Stimulated activated CD4-positive, alpha-beta T cell treated with anti-CD3 and anti-CD28 coated beads, Interleukin-4, amount 100 ng/mL, for 4 hours (primary cell): ENCODE data around the gene PTK6.
"Not testable (repeated sequence)": the region's sequence is repeated elsewhere in the genome, so short reads cannot be mapped to it uniquely, and the experiment has no call there.

Source experiments
- DNase-seq, 2 experiments: peaks; one replicate each; pipeline ENCODE4 v3.0.0-alpha.2; 2020

The PTK6 gene

DNA sequence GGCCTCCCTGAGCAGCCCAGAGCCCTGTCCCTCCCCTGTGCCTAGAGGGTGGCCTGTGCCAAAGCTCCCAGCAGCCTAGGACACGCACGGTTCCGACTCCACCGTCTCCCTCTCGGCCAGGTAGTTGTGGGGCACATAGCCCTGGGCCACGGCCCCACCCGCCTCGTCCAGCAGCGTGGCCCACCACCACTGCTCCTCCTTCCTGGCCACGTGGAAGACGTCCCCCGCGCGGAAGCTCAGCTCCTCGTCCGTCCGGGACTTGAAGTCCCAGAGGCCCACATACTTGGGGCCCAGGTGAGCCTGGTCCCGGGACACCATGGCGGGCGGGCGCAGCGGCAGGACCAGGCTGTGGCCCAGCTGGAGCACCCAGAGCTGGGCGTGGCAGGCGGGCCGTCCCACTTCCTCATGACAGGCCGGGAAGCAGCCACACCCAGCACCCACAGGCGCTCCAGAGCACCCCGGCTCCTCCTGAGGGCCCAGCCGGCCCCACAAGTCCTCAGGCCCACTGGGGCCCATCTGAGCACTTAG is at the start of gene PTK6:
Gene PTK6 (minus strand): TSS at position 380 of the 528 bp plus-strand sequence. CDS start 62 bp downstream, at position 318.
- no peak for DNase-seq

DNA sequence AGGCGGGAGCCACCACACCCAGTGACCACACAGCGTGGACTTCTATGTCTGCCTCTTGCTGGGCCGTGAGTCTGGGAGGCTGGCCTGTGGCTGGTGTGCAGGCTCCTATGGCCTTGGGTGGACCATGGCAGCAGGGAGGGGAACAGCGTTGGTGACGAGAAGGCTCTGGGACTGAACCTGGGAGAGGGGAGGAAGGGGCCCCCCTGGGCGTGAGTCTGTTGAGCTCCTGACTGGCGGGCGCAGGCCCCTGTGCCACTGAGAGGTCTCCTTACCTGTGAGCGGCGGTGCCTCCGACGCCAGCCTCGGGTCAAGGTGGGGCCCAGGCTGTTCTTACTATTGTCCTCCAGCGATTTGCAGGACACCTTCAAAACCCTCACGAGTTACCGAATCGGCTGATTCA is 49.6 kb upstream of the PTK6 start:
- DNase-seq: no peak

DNA sequence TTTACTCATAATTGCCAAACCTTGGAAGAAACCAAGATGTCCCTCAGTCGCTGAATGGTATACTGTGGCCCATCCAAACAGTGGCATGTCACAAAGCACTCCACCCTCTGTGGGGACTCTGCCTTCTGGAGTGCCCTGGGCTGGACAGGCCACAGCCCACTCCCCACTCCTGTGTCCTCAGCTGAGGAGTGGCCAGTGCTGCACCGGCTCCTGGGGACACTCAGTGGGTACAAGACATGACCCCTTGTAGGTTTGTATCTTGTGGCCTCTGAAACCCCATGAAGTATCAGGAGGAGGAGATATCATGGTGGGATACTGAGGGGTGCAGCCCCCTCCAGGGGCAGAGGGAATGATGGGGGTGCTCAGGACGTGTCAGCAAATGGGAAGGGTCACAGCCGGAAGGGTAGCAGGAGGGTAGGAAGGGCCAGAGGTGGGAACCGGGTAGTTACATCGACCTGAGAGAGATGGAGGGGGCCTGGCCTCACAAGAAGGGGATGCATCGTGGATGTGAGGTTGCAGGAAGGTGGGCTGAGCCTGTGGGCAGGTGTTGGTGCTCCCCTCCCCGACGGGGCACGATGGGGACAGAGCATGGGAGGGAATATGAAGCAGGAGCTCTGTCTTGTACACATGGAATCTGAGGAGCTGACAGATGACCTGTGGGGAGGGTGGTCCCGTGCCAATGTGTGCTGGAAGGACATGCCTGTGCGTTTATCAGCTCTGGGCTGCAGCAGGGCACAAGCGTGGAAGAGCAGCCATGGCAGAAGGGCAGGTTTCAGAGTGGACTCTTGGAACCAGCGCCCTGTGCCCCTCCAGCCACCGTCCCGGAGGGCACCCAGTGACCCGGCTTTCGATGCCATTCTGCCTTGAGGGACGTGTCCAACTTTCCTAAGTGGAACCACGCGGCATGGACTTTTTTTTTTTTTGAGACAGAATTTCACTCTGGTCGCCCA is 48.7 kb upstream of the PTK6 start:
- DNase-seq: no peak

DNA sequence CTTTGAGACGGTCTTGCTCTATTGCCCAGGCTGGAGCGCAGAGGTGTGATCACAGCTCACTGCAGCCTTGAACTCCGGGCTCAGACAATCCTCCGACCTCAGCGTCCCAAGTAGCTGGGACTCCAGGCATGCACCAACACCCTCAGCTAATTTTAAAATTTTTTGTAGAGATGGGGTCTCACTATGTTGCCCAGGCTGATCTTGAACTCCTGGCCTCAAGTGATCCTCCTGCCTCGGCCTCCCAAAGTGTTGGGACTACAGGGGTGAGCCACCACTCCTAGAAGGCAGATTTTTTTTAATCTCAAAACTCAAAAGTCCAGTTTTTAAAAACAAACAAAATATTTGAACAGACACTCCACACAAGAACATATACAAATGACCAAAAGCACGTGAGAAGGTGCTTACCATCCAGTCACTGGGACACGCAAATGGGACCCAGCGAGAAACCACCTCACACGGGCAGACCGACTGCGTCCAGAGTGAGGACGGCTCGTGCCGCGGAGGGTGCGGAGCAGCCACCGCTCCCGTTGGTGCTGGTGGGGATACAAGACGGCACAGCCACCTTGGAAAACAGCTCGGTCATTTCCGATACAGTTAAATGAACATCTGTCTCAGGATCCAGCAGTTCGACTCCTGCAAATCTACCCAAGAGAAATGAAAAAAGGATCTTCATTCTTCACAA is 45.3 kb upstream of the PTK6 start:
- no peak for DNase-seq

DNA sequence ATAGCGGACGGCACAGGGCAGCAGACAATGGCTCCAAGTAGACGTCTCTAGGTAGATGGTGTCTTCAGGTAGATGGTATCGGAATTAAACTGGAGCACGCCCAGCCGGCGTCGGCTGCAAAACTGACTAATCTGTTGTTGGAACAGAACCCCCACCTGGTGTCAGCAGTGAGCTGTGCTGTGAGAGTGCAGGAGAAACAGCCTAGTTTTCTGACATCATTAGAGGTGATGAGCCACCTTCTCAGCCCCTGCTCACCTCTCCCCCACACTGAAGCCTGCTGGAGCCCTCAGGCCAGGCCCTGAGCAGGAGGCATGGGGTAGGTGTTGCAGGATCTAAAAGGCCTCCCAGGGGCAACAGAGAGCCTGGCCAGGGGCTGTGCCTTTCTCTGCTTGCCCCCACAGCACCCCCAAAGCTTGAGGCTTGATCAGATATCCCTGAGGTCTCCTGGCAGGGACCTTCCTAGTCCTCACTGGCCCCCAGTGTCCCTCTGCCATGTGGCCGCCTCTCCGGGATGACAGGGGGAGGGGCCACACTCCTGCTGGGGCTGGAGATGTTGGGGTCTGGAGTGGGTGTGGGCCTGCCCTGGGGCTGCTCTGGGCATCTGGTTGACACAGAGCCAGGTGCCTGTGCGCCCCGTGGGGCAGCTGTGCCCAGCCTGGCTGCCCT is 43.8 kb upstream of the PTK6 start:
- peak; percentile 62 to 81 for DNase-seq

DNA sequence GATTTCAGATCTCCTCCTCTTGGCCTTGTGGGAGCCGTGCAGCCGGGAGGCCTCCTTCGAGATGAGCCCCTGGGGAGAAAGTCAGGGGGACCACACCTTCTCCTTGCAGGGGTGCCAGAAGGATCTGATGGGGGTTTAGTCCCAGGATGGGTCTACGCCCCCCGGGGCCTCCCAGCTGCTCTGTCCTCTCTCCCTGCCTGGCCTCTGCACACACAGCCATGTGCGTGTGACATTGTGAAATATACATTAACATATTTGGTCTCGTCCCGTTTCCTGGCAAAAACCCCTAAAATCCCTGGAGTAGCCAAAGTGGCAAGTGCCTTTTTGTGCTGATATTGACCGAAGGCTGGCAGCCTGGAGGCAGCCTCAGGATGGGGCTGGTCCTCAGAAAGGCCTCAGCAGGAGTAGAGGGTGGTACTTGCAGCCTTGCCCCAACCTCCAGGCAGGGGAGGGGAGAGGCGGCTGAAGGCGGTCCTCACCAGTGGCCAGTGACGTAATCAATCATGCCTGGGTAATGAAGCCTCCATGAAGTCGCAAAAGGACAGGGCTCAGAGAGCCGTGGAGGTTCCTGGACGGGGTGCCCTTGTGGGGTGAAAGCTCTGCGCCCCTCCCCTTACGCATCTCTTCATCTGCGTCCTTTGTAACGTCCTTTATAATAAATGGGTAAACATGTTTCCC is 42.0 kb upstream of the PTK6 start:
- DNase-seq: no peak

DNA sequence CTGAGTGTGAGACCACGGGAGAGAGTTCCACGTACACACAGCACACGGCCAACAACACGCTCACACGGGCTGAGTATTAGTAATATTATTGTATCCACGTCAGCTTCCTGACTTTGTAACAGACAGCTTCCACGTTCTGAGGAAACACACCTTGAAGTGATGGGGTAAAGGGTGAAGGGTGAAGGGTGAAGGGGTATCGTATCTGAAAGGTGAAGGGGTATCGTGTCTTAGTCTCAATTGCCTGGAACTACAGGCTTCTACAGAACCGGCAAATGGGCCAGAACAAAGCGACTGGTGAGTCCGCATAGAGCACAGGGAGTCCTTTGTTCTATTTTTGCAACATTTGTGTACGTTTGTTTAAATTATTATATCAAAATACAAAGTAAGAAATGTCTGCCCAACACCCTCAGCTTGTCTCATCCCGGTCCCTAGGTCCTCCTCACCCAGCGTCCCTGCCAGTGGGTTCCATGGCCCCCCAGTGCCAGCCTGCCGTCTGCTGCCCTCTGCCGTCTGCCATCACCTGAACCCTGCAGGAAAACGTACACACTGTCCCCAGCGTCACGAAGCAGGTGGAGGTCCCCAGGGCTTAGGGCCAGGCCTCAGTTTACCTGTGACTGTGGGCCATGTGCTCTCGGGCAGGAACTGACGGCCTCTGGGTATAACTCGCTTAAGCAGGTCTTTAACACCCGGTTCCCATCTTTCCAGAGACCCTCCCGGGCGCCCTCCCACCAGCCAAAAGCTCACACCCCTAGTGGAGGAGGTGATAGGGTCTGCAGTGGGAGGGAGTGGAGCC is 41.2 kb upstream of the PTK6 start:
- DNase-seq: no peak

DNA sequence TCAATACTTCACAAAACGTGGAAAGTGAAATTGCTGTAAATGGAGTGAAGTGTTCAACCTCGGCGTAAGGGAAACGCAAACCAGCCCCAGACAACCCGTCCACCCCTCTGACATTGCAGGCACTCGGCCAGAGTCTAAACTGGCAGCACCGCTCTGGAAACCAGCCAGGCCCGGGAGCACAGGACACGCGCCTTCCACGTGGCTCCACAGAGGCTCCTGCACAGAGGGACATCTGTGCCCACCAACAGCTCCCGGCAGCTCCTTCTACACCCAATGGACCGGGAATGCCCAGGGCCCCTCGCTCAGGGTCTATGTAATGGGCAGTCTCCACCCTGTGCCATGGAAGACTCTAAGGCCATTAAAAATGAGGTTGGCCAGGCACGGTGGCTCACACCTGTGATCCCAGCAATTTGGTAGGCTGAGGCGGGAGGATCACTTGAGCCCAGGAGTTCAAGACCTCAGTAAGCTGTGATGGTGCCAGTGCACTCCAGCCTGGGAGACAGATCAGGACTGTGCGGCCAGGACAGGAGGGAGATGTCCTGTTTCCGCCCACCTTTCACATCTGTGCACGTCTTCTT is 40.2 kb upstream of the PTK6 start:
- DNase-seq: no peak

DNA sequence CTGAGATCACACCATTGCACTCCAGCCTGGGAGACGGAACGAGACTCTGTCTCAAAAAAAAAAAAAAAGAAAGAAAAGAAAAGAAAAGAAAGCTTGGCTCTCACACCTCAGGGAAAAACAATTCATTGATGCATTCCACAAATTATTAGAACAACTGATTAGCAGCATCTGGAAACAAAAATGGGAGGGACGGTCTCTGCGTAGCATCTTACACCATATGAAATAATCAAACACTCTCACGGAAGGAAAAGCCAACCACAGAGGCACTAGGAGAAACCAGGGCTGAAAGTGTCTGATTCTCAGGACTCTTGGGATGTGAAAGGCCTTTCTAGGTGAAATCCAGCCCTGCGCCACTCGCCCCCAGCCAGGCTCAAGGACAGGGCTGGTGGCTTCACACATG is 39.1 kb upstream of the PTK6 start:
- DNase-seq: no peak

DNA sequence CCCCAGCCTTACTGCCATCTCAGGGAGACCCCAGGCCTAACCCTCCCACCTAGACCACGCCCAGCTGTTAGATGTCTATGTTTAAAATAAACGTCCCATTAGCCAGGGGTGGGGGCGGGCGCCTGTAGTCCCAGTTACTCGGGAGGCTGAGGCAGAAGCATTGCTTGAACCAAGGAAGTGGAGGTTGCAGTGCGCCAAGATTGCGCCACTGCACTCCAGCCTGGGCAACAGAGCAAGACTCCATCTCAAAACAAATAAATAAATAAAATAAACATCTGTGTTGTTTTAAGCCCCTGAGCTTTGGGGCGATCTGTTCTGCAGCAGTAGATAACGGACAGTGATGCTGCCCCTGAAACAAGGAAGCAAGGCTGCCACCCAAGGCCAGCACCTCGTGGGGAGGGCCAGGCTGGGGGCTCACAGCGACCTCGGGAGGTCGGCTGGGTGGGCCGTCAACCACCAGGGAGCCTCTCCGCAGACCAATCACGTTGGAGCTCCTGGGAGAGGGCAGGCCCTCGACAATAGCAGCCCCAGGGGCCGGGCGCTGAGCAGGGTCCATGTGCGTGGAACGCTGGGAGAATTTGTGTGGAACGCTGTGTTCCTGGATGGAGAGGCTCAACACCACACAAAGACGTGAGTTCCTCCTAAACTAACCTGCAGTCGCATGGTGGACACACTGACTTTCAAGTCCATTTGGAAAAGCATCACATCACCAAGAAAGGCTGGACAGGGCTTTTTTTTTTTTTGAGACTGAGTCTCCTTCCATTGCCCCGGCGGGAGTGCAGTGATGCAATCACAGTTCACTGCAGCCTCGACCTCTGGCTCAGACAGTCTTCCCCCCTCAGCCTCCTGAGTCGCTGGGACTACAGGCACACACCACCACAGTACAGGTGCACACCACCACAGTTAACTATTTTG is 37.9 kb upstream of the PTK6 start:
- DNase-seq: no peak

DNA sequence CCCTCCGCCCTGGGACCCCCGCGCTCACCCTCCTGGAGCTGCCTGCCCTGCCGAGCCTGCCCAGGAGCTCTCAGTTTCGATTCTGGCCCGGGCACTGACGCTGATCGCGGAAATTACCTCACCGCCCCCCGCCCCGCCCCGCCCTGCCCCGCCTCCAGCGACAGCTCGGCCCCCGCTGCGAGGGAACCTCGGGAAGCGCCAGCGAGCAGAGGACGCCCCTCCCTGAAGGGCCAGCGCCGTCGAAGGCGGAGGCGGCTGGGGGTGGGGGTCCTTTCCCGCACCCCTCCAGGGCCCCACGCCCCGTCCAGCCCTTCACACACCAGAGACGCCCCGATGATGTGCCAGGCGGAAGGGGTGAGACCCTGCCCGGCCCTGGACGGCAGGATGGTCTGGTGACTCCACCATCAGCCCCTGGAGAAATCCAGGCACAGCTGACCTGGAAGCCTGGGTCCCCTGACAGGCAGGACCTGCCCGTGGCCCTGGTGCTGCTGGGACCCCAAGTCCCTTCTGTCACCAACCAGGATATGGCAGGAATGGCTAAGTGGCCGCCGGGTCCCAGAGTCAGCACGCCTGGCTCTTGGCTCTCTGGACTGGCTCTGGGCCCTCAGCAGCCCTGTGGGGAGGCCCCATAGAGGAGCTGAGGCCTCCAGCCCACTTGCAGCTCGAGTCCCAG is 37.1 kb upstream of the PTK6 start, which contains the start of gene HELZ2:
Gene HELZ2 (minus strand): TSS at position 84 of the 673 bp plus-strand sequence. CDS start 1,854 bp downstream, outside the sequence.
- peak; percentile 47 to 77 for DNase-seq

DNA sequence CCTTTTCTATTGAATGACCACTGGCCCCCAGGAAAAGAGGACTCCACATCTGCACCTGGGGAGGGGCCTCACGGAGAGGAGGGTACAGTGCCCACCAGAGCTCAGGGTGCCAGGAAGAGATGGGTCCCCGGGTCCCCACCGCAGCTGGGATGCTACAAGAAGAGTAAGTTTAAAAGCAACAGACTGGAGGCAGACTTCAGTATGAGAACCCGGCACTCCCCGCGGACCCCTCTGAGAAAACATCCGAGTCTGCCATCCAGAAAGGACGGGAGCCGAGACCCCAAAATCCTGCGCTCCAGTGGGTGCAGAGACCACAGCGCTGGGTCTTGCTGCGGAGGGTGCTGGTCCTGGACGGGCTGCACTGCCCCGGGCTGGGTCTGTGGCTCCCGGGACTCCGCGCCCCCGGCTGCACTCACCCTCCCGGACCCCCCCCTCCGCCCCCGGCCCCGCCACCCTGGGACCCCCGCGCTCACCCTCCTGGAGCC is 36.5 kb upstream of the PTK6 start:
- no peak for DNase-seq

DNA sequence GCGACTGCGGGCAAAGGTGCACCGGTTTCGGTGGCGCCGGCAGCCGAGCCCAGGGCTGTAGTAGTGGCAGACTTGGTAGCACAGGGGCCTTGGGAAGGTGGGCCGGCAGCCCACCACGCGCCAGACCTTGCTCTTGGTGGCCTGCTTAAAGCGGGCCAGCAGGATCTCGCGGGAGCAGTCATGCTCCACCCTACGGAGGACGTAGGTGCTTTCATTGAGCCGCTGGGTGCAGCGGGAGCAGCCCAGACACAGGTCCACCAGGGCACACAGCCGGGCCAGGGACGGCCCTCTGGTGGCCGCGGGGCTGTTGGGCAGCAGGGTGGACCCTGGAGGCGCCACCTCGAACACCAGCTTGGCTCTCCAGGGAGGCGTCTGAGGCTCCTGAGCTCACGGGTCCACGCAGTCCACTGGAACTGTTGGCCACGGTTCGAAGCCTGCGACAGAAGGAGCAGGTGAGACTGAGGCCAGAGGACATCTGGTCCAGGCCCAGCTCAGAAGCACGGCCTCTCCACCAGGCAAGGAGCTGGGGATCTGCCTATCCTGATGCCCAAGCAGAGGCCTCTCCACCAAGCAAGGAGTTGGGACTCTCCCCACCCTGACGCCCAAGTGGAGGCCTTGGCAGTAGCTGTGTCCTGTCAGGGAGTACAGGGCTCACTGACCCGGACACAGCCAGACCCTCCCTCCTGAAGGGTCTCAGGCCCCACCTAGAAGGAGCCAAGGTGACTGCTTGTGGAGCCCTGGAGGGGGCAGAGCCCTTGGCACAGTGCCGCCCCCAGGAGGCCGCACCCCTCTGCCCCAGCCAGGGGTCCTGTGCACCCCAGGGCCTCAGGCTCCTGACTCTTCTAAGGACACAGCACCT is 35.8 kb upstream of the PTK6 start:
- DNase-seq: no peak

DNA sequence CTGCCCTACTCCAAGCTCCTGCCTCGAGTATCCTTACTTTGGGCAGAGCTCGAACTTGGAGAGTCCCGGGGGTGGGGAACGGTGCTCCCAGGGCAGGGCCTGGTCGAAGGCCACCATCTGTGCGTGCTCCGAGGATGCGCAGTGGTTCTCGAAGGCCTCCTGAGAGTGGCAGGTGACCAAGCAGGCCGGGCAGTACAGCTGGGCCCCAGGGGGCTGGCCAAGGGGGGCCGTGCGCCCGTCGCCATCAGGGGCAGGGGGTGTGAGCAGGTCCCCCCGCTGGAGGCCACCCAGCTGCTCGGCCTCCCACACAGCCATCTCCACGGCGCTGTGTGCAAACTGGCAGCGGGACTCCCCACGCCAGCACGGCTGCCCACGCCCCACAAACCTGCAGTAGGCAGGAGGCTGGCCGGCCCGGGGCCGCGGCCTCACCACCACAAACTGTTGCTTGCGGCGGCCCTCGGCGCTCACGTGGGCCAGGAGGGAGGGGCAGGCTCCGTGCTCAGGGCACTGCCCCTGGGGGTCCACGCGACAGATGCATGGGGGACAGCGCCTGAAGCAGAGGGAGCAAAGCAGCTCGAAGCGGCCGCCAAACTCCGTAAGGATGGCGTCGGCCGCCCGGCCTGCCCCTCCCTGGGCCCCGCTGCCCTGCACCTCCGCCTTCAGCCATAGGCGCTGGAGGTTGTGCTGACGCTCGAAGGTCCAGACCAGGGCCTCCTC is 35.1 kb upstream of the PTK6 start:
- no peak for DNase-seq

DNA sequence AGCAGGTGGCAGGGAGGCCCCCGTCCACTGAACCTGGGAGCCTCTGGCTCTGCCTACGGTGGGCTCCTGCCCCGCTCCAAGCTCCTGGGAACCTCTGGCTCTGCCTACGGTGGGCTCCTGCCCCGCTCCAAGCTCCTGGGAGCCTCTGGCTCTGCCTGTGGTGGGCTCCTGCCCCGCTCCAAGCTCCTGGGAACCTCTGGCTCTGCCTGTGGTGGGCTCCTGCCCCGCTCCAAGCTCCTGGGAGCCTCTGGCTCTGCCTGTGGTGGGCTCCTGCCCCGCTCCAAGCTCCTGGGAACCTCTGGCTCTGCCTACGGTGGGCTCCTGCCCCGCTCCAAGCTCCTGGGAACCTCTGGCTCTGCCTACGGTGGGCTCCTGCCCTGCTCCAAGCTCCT is 33.9 kb upstream of the PTK6 start:
- not testable (repeated sequence) for DNase-seq

DNA sequence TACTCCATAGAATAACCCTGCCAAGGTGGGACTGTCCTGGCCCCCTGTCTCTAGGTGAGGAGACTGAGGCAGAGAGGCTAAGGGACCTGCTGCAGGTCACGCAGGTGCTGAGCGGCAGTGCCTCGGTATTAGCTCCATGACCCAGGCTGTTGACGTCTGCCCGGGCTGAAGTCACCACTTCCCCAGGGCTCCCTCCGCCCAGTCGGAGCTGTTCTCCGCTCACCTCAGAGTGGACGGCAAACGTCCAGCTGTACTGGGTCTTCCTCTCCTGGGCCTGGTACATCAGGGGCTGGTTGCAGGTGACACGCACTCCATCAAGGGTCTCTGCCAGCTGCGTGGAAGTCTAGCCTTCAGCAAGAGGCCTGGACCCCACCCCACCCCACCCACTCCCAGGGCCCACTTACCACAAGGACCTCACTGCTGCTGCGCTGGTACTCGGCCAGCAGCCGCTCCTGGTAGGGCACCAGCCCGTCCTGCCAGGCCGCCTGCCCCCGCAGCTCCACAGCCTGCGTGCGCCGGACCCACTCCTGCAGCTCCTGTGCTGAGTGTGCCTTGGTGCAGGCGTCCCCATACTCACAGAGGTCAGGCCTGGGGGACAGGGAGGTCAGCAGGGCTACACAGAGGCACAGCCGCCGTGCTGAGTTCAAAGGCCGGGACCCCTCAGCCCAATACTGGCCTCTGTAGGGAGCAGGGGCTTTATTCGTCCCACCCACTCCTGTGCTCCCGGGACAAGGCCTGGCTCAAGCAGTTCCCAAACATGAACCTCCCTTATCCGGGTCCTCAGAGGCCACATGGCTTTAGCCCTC is 33.3 kb upstream of the PTK6 start:
- no peak for DNase-seq
